Epithelial cell of proximal tubule (primary cell): ENCODE measurements around the gene GPR107. TPM values are rescaled to one million over a fixed set of nuclear protein-coding genes. Genes with fewer than 3 reads are reported as not detected.
"Not testable (repeated sequence)": the region's sequence is repeated elsewhere in the genome, so short reads cannot be mapped to it uniquely, and the experiment has no call there.

ENCODE experiments used
- DNase-seq: peaks from one replicate; pipeline ENCODE4 v3.0.0-alpha.2; 2011; ENCODE audit warnings: low read depth
- H3K4me3 ChIP-seq: 2 replicates; pipeline ENCODE4 v1.5.1; 2011; ENCODE audit warnings: low read depth, mild to moderate bottlenecking, low read length
- total RNA-seq: library from RNA; depleted of rRNA; stranded (reverse); fragments of >200 nt; gene quantifications from 2 replicates; pipeline ENCODE4 v1.2.3, GENCODE V29; 2015
- TF ChIP-seq, protein P1 (sequence below): conservative IDR thresholded peaks from 2 replicates; pipeline ENCODE4 v1.5.1; 2012; ENCODE audit warnings: low read depth, mild to moderate bottlenecking, low read length

GPR107 gene
- total RNA-seq, 1 donor from 2014 or later: 13.5 TPM

DNA sequence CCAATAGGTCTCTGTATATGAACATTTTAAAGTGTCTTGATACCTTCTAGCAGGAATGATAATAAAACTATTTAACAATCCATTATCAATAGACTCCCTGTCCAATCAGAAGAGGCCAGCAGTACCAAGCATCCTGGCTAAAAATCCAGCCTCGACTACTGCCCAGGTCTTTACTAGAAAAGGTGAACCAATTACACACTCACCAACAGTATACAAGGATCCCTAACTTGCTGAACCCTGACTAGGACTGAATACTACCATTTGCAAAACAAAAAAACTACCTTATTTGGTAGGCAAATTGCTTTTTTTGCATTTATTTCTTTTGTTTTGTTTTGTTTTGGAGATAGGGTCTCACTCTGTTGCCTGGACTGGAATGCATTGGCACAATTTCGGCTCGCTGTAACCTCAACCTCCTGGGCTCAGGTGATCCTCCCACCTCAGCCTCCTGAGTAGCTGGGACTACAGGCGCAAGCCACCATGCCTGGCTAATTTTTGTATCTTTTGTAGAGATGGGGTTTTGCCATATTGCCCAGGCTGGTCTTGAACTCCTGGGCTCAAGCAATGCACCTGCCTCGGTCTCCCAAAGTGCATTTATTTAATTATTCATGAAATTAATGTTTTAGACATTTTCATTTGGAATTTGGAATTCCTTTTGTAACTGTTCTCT is 38.2 kb upstream of the GPR107 start:
- no peak for DNase-seq
- TF ChIP-seq, protein P1, sequence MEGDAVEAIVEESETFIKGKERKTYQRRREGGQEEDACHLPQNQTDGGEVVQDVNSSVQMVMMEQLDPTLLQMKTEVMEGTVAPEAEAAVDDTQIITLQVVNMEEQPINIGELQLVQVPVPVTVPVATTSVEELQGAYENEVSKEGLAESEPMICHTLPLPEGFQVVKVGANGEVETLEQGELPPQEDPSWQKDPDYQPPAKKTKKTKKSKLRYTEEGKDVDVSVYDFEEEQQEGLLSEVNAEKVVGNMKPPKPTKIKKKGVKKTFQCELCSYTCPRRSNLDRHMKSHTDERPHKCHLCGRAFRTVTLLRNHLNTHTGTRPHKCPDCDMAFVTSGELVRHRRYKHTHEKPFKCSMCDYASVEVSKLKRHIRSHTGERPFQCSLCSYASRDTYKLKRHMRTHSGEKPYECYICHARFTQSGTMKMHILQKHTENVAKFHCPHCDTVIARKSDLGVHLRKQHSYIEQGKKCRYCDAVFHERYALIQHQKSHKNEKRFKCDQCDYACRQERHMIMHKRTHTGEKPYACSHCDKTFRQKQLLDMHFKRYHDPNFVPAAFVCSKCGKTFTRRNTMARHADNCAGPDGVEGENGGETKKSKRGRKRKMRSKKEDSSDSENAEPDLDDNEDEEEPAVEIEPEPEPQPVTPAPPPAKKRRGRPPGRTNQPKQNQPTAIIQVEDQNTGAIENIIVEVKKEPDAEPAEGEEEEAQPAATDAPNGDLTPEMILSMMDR: no peak

GRCh38 chr9:130017076-130017475 is 36.6 kb upstream of the GPR107 start:
- no peak for DNase-seq

More for the DNA sequence above, 38.2 kb upstream of the GPR107 start:
- no peak overlapping the region for H3K4me3 ChIP-seq

GRCh38 chr9:130017510-130017909 is 36.2 kb upstream of the GPR107 start:
- not testable (repeated sequence) for H3K4me3 ChIP-seq, DNase-seq

More at GRCh38 chr9:130017076-130017475, 36.6 kb upstream of the GPR107 start:
- TF ChIP-seq, protein P1: no peak
- H3K4me3 ChIP-seq: no peak overlapping the region

GRCh38 chr9:130018265-130018664 is 35.4 kb upstream of the GPR107 start:
- TF ChIP-seq, protein P1: no peak
- no peak for DNase-seq
- H3K4me3 ChIP-seq: no peak overlapping the region

DNA sequence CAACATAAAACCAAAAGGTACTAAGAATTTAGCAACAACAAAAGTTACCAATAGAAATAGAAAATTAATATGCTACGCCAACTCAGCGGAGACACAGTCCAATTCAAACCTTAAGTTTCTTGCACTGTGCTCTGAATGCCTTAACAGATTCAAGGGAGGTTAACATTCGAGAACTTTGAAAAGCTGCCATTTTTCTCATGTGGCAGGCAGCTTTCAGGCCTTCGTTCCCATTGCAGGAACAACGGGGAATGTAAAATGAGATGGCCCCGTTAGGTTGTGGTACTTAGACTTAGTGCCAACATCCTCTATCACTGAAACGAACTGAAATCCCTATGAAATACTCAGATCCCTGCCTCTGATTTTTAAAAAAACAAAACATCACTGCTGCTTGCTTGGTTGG is 33.1 kb upstream of the GPR107 start:
- H3K4me3 ChIP-seq: no peak overlapping the region
- TF ChIP-seq, protein P1: no peak
- DNase-seq: no peak

GRCh38 chr9:130021123-130021522 is 32.6 kb upstream of the GPR107 start:
- H3K4me3 ChIP-seq: no peak overlapping the region
- DNase-seq: no peak
- TF ChIP-seq, protein P1: no peak

GRCh38 chr9:130021842-130022241 is 31.9 kb upstream of the GPR107 start:
- DNase-seq, H3K4me3 ChIP-seq: not testable (repeated sequence)

- no peak for DNase-seq
- TF ChIP-seq, protein P1: no peak
- no peak overlapping the region for H3K4me3 ChIP-seq
Measured at GRCh38 chr9:130022566-130023143, 31.1 kb upstream of the GPR107 start.
